Gastrocnemius medialis (tissue), 4 donors: Measurements from ENCODE around the gene CCS. TPM values are rescaled to one million over a fixed set of nuclear protein-coding genes. Genes with fewer than 3 reads are reported as not detected.
"Not testable (repeated sequence)": the region's sequence is repeated elsewhere in the genome, so short reads cannot be mapped to it uniquely, and the experiment has no call there.

Experiments used
- ATAC-seq, 2 donors: fragments of 150-250 bp; one replicate each; pipeline ENCODE4 v1.9.1; 2016
- DNase-seq, 2 donors: peaks; one replicate each; pipeline ENCODE4 v3.0.0-alpha.2; 2019
- H3K27ac ChIP-seq, 4 donors: fragments of 200-600 bp; sonication (generic); 1 replicate in 1 of 4; 2 replicates in 3 of 4; pipeline ENCODE4 v1.5.1; 2016 to 2018; ENCODE audit warnings: mild to moderate bottlenecking in 2 of 4, moderate library complexity in 1 of 4
- H3K27me3 ChIP-seq, 3 donors: fragments of 200-600 bp; sonication (generic) in 2 of 3; 1 replicate in 1 of 3; 2 replicates in 2 of 3; pipeline versions ENCODE4 v1.5.1 to v1.6.0; 2016 to 2019; ENCODE audit warnings: mild to moderate bottlenecking in 1 of 3, moderate library complexity in 1 of 3
- H3K36me3 ChIP-seq, 2 donors: fragments of 200-600 bp; sonication (generic) in 1 of 2; one replicate each; pipeline ENCODE4 v1.5.1; 2017 to 2018
- H3K4me1 ChIP-seq, 2 donors: fragments of 200-600 bp; sonication (generic) in 1 of 2; one replicate each; pipeline ENCODE4 v1.5.1; 2016 to 2017; ENCODE audit warnings: mild to moderate bottlenecking in 2 of 2
- H3K4me3 ChIP-seq, 4 donors: fragments of 200-600 bp; sonication (generic) in 3 of 4; 1 replicate in 1 of 4; 2 replicates in 3 of 4; pipeline ENCODE4 v1.5.1; 2016 to 2019; ENCODE audit warnings: mild to moderate bottlenecking in 2 of 4
- H3K9me3 ChIP-seq, 3 donors: fragments of 200-600 bp; sonication (generic) in 2 of 3; 1 replicate in 1 of 3; 2 replicates in 2 of 3; pipeline ENCODE4 v1.5.1; 2016 to 2019
- CTCF ChIP-seq, 5 experiments: fragments of 450-650 bp in 3 of 5; fragments of 200-600 bp in 2 of 5; sonication (generic) in 2 of 5; IDR thresholded peaks in 4 of 5; conservative IDR thresholded peaks in 1 of 5; 1 replicate in 4 of 5; 2 replicates in 1 of 5; pipeline ENCODE4 v1.5.1; 2016 to 2019; ENCODE audit warnings: antibody characterized with exemption in 5 of 5, mild to moderate bottlenecking in 3 of 5, moderate library complexity in 3 of 5
- POLR2A ChIP-seq, 2 donors: fragments of 450-650 bp; IDR thresholded peaks; one replicate each; pipeline ENCODE4 v1.6.1; 2017; ENCODE audit warnings: antibody characterized with exemption in 2 of 2, mild to moderate bottlenecking in 2 of 2, moderate library complexity in 2 of 2
- in situ Hi-C, 4 donors: fragments of 200-750 bp; cut with MboI; loops; one replicate each; pipeline versions ENCODE4 v1.15.0 to v1.8.0; 2017; ENCODE audit warnings: low sequenced_read_pairs in 4 of 4
- intact Hi-C: fragments of 100-400 bp; cut with DNase I; formaldehyde crosslinking; loops from one replicate; pipeline ENCODE4 v1.15.1; 2023; ENCODE audit warnings: low total_unique reads
- total RNA-seq, 4 donors: library from RNA; depleted of rRNA; stranded (reverse); fragments of >200 nt; gene quantifications; one replicate each; pipeline versions ENCODE4 v1.1.0 to v1.2.3, GENCODE V29; 2016

Gene CCS
- total RNA-seq, 4 donors from 2014 or later, result 9.0 to 12.3 (median 11.7) TPM

- in situ Hi-C loops, result loop anchor here in 2 of 4 donors (10.0 to 25.0 kb wide), 2 partner anchors 96 to 258 kb away; partner anchors contain the start of genes RCE1 (in 2 of the 2) and RBM4B (in 1 of the 2)
Measured at GRCh38 chr11:66579017-66579606, 13.9 kb upstream of the CCS start.

GRCh38 chr11:66580803-66581202 lies 12.2 kb upstream of the CCS start:
- ATAC-seq, result no peak
- no peak for DNase-seq
- Histone ChIP-seq H3K27ac (no peak overlapping the region), H3K27me3 (no peaks in the 10 kb centered on the region), H3K36me3 (no peaks in the 10 kb centered on the region), H3K9me3 (no peaks in the 10 kb centered on the region), H3K4me3 (no peak overlapping the region), H3K4me1 (no peaks in the 10 kb centered on the region)
- intact Hi-C loops, result no loop called here
- TF ChIP-seq CTCF (IDR thresholded peaks at IDR 0.05 in 4 of 5, conservative IDR thresholded peaks at IDR 0.05 in 1 of 5) (no peak), POLR2A (IDR thresholded peaks at IDR 0.05) (no peak)
- in situ Hi-C loops, result loop anchor here (5.0 to 25.0 kb wide), 4 partner anchors 94 to 256 kb away; partner anchors contain the start of genes RBM4B (in 2 of the 4) and RCE1 (in 2 of the 4)

More at GRCh38 chr11:66579017-66579606, 13.9 kb upstream of the CCS start:
- DNase-seq (peak; percentile 50 to 61), ATAC-seq (peak; percentile 68 to 91)
- Histone ChIP-seq H3K27me3 (no peaks in the 10 kb centered on the region), H3K36me3 (no peaks in the 10 kb centered on the region), H3K27ac (no peak overlapping the region), H3K4me3 (no peak overlapping the region), H3K4me1 (no peaks in the 10 kb centered on the region), H3K9me3 (no peaks in the 10 kb centered on the region)
- TF ChIP-seq POLR2A (IDR thresholded peaks at IDR 0.05), result no peak
- peak; percentile 77 to 85 (median 83) for TF ChIP-seq CTCF (IDR thresholded peaks at IDR 0.05 in 4 of 5, conservative IDR thresholded peaks at IDR 0.05 in 1 of 5)
- intact Hi-C loops, result loop anchor here (1.0 kb wide), 1 partner anchor 99 kb away; no protein-coding TSS in a partner anchor

GRCh38 chr11:66581261-66581660 lies 11.7 kb upstream of the CCS start:
- Histone ChIP-seq H3K36me3 (no peaks in the 10 kb centered on the region), H3K9me3 (no peaks in the 10 kb centered on the region), H3K27ac (no peak overlapping the region), H3K4me3 (no peak overlapping the region), H3K4me1 (no peaks in the 10 kb centered on the region), H3K27me3 (no peaks in the 10 kb centered on the region)
- DNase-seq (no peak), ATAC-seq (no peak)
- intact Hi-C loops, result no loop called here
- TF ChIP-seq POLR2A (IDR thresholded peaks at IDR 0.05) (no peak), CTCF (IDR thresholded peaks at IDR 0.05 in 4 of 5, conservative IDR thresholded peaks at IDR 0.05 in 1 of 5) (no peak)
- in situ Hi-C loops, result loop anchor here (5.0 to 25.0 kb wide), 4 partner anchors 94 to 256 kb away; partner anchors contain the start of genes RBM4B (in 2 of the 4) and RCE1 (in 2 of the 4)

GRCh38 chr11:66582565-66583147 lies 10.3 kb upstream of the CCS start:
- H3K27ac ChIP-seq, H3K36me3 ChIP-seq, DNase-seq, ATAC-seq, H3K9me3 ChIP-seq, intact Hi-C loops, H3K4me3 ChIP-seq, H3K4me1 ChIP-seq, H3K27me3 ChIP-seq: not testable (repeated sequence)
- in situ Hi-C loops, result loop anchor here (5.0 to 25.0 kb wide), 4 partner anchors 92 to 255 kb away; partner anchors contain the start of genes RBM4B (in 2 of the 4) and RCE1 (in 2 of the 4)

GRCh38 chr11:66585447-66585846 lies 7.5 kb upstream of the CCS start:
- H3K36me3 ChIP-seq, H3K27ac ChIP-seq, ATAC-seq, H3K4me3 ChIP-seq, H3K4me1 ChIP-seq, DNase-seq, intact Hi-C loops, H3K27me3 ChIP-seq, H3K9me3 ChIP-seq: not testable (repeated sequence)
- in situ Hi-C loops, result loop anchor here in 3 of 4 donors (10.0 to 25.0 kb wide), 2 partner anchors 89 to 252 kb away; partner anchors contain the start of genes RCE1 (in 2 of the 3) and RBM4B (in 1 of the 3)
